ENCODE data around the gene ZNF638.
"Not testable (repeated sequence)": the region's sequence is repeated elsewhere in the genome, so short reads cannot be mapped to it uniquely, and the experiment has no call there.

ZNF638 gene, protein sequence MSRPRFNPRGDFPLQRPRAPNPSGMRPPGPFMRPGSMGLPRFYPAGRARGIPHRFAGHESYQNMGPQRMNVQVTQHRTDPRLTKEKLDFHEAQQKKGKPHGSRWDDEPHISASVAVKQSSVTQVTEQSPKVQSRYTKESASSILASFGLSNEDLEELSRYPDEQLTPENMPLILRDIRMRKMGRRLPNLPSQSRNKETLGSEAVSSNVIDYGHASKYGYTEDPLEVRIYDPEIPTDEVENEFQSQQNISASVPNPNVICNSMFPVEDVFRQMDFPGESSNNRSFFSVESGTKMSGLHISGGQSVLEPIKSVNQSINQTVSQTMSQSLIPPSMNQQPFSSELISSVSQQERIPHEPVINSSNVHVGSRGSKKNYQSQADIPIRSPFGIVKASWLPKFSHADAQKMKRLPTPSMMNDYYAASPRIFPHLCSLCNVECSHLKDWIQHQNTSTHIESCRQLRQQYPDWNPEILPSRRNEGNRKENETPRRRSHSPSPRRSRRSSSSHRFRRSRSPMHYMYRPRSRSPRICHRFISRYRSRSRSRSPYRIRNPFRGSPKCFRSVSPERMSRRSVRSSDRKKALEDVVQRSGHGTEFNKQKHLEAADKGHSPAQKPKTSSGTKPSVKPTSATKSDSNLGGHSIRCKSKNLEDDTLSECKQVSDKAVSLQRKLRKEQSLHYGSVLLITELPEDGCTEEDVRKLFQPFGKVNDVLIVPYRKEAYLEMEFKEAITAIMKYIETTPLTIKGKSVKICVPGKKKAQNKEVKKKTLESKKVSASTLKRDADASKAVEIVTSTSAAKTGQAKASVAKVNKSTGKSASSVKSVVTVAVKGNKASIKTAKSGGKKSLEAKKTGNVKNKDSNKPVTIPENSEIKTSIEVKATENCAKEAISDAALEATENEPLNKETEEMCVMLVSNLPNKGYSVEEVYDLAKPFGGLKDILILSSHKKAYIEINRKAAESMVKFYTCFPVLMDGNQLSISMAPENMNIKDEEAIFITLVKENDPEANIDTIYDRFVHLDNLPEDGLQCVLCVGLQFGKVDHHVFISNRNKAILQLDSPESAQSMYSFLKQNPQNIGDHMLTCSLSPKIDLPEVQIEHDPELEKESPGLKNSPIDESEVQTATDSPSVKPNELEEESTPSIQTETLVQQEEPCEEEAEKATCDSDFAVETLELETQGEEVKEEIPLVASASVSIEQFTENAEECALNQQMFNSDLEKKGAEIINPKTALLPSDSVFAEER (N-terminal part only)

DNA sequence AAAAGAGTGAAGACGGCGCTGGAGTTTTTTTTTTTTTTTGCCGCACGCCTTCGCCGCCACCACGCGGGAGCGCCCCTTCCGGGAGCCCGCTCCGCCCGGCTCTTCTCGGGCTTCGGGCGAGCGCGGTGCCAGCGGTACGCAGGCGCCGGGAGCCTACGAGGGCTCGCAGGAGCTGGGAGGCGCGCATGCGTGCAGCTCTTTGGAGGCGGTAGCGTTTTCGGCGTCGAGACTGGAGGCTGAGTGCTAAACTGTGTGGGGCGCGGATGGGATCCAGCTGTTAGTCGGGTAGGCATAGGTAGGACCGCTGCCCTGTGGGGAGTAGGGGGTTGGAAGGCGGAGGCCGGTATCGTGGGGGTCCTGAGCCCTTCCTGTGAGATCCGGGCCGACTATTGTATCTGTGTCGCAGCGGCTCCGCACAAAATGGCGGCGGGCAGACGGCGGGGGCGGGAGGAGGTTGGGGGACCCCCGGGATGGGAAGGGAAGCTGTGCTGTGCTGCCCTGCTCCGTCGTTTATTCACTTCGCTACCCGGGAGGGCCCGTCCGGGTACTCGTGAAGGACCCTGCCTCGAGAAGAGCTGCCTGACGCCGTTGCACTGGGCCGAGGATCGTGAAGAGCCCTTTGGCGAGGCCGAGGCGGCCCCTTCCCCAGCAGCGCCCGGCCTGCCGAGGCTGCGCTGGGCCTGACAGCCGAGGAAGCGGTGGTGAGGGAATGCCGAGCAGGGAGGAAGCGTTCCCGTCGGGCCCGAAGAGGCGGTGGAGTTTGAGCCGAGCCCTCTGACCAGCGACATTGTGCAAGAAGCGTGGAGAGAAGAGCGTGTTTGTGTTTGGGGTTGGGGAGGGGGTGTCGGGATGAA is at the start of gene ZNF638:
Gene ZNF638 (plus strand): TSS at position 202 of the 854 bp plus-strand sequence. CDS start 17,173 bp downstream, outside the sequence.
- in situ Hi-C loops (cut with MboI; ENCODE audit: low sequenced_read_pairs): no loop called here

DNA sequence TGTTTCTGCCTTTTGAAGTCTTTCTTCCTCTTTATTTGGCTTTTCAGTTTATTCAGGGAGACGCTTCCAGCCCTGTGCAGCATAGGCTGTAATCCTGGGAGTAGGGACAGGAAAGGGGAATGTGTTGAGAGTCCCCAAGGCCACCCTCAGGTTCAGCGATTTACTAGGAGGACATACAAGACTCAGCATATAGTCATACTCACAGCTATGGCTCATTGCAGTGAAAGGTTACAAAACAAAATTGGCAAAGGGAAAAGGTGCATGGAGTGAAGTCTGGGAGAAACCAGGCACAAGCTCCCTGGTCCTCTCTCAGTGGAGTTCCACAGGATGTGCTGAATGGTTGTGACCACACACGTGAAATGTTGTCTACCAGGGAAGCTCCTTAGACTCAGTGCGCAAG is 49.6 kb upstream of the ZNF638 start:
- in situ Hi-C loops (cut with MboI; ENCODE audit: low sequenced_read_pairs): no loop called here

DNA sequence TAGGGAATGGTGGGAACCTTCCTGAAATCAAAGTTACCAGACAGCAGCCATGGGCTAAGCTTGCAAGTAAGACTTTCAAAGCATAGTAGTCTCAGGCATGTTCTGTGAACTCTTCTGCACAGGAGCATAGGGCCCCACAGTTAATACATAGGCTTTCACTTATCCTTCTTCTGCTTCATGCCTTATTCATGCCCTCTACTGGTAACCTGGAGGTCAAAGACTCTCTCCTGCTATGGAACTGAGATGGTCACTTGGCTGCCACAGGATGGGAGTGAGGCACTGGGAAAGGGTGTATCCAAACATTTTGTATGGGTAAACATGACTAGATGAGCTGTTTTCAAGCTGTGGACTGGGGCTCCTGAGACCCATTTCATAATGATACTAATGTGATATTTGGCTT is 49.1 kb upstream of the ZNF638 start:
- in situ Hi-C loops (cut with MboI; ENCODE audit: low sequenced_read_pairs): no loop called here

DNA sequence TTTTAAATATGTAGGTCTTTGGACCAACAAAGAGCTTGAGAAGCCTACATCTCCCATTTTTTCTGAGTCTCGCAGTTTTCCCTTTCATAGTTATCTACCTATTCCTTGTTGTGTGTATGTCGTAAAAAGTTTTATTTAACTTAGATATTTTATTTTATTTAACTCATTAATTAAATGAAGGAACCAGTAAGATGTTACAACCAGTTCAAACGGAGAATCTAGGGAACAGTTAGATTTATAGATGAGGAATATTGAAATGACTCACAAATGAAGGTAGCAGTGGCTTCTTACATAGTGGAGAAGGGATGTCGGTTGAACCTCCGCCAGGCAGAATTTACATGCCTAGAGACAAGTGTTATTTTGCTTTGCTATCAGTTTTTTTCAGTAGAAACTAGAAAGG is 48.5 kb upstream of the ZNF638 start:
- in situ Hi-C loops (cut with MboI; ENCODE audit: low sequenced_read_pairs): no loop called here

DNA sequence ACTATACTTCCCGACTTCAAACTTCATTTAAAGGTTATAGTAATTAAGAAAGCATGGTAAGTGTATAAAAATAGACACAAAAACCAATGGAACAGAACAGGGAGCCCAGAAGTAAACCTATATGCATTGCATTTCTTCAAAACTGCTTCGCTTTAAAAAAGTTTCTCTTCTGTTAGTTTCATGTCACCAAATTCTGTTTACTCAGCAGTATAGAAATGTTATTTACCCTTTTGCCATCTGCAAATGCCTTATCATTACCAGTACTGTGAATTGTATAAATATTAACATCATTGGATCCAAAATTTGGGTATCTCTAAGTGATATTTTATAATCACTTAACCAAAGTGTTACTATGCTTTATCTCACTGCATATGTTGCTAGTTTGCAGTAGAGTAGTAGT is 45.9 kb upstream of the ZNF638 start:
- in situ Hi-C loops (cut with MboI; ENCODE audit: low sequenced_read_pairs): no loop called here

DNA sequence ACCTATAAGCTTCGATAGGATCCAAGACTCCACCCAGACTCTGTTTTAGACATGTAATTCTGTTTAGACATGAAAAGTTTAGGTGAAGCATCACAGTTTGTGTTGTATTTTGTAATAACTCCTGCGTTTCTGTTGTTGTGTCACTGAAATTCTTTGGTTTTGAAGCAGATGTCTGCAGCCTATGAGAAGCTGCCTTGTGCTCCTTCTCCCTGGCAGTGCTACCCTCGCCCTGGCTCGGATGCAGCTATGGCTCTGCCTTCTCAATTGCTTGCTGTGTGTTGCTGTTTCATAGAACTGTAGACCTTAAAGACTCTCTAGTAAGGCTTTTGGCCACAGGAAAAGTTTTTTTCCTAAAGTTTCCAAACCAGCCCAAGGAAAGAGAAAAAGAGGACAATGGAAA is 40.2 kb upstream of the ZNF638 start:
- in situ Hi-C loops (cut with MboI; ENCODE audit: low sequenced_read_pairs): loop anchor here (10.0 kb wide), 1 partner anchor 223 kb away; no protein-coding TSS in a partner anchor

DNA sequence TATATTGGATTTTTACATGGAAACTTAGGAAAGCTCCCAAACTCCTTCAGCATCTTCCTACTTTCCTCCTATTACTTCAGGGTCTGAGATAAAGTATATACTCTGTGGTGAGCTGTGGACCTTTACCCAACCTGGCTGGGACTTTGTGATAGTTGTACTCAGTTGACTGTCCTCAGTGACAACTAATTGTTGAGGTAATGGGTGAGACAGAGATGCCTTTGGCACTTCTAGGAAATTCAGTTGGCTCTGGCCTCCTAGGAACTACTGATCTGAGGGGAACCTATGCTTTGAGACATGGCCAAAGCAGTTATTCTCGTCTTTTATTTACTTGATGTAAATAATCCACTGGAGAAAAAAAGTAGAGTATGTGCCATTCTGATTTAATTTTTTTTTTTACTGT is 39.4 kb upstream of the ZNF638 start:
- in situ Hi-C loops (cut with MboI; ENCODE audit: low sequenced_read_pairs): loop anchor here (10.0 kb wide), 1 partner anchor 223 kb away; no protein-coding TSS in a partner anchor

DNA sequence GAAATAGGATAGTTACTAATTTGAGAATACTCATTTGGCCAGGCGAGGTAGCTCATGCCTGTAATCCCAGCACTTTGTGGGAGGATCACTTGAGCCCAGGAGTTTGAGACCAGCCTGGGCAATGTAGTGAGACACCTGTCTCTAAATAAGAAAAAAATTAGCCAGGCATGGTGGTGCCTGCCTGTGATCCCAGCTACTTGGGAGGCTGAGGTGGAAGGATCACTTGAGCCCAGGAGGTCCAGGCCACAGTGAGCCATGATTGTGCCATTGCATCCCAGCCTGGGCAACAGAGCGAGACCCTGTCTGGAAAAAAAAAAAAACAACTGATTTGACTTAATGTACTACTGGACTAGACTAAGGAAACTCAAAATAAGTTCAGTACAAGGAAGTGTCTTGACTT is 32.7 kb upstream of the ZNF638 start:
- in situ Hi-C loops (cut with MboI; ENCODE audit: low sequenced_read_pairs): loop anchor here (10.0 kb wide), 1 partner anchor 216 kb away; no protein-coding TSS in a partner anchor

DNA sequence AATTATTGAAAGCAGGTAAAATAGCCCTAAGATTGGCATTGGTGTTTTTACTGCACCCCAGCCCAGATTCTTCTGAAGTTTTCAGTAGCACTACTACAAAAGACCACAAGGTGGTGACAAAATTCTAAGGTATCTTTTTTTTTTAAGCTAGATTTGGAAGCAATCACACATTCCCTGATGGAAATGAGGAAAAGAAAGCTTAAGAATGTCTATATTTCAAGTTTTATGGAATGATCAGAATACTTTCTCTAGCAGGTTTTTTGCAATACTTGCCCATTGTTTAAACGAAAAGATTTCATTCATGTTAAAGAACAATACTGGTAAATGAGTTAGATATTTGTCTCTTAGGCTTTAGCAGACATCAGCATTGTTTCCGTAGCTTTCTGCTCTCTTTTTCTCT is 32.1 kb upstream of the ZNF638 start:
- in situ Hi-C loops (cut with MboI; ENCODE audit: low sequenced_read_pairs): loop anchor here (10.0 kb wide), 1 partner anchor 215 kb away; no protein-coding TSS in a partner anchor

DNA sequence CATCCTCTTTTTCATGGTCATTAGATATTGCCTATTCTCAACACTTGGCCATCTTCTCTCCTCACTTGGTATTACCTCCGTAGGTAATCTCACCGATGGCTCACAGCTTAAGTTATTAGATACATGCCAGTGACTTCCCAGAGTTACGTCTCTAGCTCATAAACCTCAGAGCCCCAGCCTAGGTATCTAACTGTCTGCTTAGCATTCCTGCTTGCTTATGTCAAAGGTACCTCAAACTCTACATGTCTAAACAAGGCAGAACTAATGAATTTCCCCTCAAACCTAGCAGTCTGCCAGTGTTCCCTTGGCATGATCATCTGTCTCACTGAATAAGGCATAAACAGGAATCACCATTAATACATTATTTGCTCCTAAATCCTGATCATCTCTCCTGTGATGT is 27.7 kb upstream of the ZNF638 start:
- in situ Hi-C loops (cut with MboI; ENCODE audit: low sequenced_read_pairs): no loop called here

DNA sequence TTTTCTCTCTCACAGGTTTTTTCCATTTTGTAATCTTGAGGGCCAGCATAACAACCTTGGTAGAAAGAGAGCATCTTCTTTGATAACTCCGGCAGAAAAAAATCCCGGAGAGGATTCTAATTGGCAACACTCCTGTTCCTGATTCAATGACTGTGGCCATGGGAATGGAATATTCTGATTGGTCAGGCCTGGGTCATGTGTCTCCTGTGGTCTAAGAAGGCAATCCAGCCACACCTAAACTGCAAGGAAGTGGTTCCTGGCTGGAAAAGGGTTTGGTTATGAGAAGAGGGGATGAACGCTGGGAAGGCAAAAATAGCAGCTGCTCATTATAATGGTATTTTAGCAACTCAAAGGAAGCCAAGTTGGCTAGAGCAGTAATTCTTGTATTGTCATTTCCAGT is 24.8 kb upstream of the ZNF638 start:
- in situ Hi-C loops (cut with MboI; ENCODE audit: low sequenced_read_pairs): no loop called here

DNA sequence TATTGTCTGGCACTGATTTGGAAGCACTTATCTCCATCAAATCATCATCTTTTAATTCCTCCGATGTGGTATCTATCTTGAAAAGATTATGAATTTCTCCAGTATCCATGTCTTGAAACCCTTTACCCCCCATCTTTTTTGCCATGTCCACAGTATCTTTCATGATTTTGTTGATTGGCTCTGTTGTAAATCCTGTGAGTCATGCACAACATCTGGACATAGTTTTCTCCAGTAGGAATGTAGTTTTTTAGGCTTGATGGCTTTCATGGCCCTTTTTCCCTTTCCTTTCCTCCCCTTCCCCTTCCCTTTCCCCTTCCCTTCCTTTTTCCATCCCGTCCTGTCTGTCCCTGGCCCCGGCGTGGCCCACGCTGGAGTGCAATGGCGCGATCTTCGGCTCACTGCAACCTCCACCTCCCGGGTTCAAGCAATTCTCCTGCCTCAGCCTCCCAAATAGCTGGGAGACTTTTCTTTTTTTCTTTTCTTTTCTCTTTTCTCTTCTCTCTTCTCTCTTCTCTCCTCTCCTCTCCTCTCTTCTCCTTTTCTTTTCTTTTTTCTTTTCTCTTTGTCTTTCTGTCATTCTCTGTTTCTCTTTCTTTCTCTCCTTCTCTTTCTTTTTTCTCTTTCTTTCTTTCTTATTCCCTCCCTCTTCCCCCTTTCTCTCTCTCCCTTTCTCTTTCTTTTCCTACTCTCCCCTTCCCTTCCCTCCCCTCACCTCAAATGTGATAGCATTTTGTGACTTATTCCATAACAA is 18.4 kb upstream of the ZNF638 start:
- in situ Hi-C loops (cut with MboI; ENCODE audit: low sequenced_read_pairs): no loop called here

DNA sequence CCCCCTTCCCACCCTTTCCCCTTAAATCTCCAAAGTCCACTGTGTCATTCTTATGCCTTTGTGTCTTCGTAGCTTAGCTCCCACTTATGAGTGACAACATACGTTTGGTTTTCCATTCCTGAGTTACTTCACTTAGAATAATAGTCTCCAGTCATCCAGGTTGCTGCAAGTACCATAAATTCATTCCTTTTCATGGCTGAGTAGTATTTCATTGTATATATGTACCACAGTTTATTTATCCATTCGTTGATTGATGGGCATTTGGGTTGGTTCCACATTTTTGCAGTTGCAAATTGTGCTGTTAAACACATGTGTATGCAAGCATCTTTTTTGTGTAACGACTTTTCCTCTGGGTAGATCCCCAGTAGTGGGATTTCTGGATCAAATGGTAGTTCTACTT is 14.5 kb upstream of the ZNF638 start:
- in situ Hi-C loops (cut with MboI; ENCODE audit: low sequenced_read_pairs): no loop called here

DNA sequence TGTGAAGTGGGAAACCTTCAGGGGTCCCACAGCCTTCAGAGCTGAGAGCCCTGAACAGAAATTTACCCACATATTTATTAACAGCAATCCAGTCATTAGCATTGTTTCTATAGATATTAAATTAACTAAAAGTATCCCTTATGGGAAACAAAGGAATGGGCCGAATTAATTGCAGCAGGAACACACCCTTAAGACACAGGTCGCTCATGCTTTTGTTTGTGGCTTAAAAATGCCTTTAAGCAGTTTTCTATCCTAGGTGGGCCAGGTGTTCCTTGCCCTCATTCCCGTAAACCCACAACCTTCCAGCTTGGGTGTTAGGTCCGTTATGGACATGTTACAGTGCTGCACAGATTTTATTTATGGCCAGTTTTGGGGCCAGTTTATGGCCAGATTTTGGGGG is 13.7 kb upstream of the ZNF638 start:
- in situ Hi-C loops (cut with MboI; ENCODE audit: low sequenced_read_pairs): not testable (repeated sequence)

DNA sequence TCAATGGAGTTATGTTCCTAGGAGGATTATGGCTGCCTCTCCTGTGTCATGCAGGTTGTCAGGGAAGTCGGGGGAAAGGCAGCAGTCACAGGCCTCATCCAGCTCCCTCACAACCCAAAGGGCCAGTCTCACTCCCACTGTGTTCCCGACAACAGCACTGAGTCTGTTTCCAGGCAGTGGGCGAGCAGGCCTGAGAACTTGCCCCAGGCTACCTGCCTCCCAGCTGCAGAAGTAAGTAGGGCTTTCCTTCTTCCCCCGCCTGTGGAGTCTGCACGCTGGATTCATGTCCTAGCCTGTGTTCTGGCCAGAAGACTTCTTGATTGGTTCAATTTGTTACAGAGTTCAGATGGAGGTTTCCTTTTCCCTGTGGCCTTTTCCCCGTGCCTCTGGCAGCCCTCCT is 8.2 kb upstream of the ZNF638 start:
- in situ Hi-C loops (cut with MboI; ENCODE audit: low sequenced_read_pairs): no loop called here

DNA sequence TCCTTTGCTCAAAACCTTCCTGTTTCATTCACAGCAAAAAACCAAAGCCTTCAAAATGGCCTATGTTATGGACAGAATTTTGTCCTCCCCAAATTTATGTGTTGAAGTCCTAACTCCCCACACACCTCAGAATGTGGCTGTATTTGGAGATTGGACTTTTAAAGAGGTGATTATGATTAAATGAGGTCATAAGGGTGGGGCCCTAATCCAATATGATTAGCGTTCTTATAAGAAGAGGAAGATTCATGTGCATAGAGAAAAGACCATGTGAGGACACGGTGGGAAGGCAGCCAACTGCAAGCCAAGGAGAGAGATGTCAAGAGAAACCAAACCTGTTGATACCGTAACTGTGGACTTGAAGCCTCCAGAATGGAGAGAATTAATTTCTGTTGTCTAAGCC is 4.6 kb upstream of the ZNF638 start:
- in situ Hi-C loops (cut with MboI; ENCODE audit: low sequenced_read_pairs): no loop called here

DNA sequence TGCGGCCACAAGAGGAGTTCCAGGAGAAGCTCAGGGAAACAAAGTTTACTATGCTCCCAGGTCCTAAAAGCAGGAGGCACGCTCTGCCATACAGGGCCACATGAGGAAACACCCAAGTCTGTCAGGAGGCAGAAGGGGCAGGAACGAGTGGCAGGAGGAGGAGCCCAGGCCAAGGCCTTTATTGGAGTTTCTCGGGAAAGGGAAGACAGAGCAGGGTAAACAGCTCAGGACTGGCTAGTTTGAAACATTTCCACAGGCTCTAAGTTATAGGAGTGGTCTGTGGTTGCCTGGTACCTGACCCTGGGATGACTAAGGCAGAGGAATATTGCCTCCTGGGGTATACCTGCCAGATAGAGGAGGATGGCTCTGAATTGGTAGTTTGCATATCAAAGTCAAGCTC is 3.7 kb upstream of the ZNF638 start:
- in situ Hi-C loops (cut with MboI; ENCODE audit: low sequenced_read_pairs): no loop called here

DNA sequence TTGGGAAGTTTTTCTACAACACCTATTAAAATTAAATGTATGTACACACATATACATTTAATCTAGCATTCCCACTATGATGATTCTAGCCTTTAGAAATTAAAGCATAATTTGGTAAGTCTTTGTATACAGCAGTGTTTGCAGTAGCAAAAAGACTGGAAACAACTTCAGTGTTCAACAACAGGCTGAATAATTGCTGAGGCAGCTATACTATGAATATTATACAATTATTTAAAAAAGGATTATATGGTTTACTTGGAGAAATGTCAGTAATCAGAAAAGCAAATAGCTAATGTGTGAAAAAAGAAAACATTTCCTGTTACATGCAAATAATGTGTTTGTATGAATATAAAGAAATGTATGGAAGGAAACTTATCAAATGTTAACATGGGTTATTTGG is 1.4 kb upstream of the ZNF638 start:
- in situ Hi-C loops (cut with MboI; ENCODE audit: low sequenced_read_pairs): no loop called here

DNA sequence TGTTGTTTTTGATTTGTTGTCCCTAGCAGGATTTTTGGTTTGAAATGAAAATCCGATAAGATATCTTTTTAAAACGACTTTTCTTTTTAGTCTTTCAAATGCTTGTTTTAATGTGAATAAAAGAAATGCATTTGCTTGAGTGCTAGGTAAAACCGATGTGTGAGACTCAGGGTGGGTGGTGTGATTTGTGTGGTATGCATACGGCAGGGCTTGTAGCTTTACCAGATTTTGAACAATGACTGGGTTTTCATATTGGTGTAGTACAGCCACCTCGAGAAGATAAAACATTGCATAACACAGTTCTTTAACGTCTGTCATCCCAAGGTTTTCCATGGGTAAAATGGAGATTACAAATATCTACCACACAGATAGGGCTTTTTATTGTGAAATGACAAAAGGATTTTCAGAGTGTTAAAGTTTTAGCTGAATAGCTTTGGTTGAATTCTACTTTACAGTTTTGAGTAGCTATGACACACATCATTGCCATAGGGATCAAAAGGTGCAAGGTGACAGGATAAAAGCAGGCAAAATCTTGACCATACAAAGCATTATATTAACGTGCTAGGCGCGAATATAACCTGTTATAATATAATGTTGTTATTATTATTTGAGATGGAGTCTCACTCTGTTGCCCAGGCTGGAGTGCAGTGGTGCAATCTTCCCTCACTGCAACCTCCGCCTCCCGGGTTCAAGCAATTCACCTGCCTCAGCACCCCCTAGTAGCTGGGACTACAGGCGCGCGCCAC is 824 bp upstream of the ZNF638 start:
- in situ Hi-C loops (cut with MboI; ENCODE audit: low sequenced_read_pairs): no loop called here

All from HL-60/S4 (cell line).